Activated gamma-delta T cell treated with anti-CD3 and anti-CD28 coated beads, Interleukin-2, amount 50 U/mL, for 16 hours (primary cell): Measurements from ENCODE around the gene SAMD4B.
A peak's percentile ranks its signal among the peaks of the same experiment; 100 is the strongest.

Experiments
- DNase-seq: peaks from one replicate; pipeline ENCODE4 v3.0.0-alpha.2; 2020; ENCODE audit warnings: low read depth

SAMD4B gene

DNA sequence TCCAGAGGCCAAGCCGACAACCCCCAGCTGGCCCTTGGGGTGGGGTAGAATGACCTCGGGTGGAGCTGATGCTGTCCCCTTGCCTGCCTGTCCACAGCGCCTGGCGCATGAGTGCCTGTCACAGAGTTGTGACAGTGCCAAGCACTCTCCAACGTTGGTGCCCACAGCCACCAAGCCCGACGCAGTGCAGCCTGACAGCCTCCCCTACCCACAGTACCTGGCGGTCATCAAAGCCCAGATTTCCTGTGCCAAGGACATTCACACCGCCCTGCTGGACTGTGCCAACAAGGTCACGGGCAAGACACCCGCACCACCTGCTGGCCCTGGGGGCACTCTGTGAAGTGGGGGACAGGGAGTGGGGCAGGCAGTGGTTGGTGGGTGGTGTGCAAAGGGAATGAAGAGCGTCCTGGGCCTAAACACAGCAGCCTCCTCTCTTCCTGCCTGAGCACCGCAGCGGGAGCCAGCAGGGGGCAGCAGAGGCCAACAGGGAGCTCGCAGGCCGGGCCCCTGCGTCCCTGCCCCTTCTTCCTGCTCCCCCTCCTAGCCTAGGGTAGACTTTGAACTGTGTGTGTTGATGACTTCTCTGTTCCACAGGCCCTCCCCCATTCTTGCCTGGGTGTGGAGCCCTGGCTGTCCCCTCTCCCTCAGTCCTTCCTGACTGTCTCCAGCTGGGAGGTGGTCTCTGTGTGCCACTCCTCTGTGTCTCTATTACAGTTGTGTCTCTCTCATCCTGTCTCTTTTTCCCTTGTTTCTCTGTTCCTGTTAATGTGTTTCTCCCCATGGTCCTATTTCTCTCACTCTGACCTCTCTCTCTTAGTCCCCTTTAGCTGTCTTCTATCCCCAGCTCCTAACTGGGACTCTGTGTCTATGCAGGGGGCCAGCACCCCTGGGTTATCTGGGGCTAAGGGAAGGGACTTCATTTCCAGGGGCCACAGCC is 55.4 kb downstream of the SAMD4B start:
- DNase-seq = peak; percentile 94

DNA sequence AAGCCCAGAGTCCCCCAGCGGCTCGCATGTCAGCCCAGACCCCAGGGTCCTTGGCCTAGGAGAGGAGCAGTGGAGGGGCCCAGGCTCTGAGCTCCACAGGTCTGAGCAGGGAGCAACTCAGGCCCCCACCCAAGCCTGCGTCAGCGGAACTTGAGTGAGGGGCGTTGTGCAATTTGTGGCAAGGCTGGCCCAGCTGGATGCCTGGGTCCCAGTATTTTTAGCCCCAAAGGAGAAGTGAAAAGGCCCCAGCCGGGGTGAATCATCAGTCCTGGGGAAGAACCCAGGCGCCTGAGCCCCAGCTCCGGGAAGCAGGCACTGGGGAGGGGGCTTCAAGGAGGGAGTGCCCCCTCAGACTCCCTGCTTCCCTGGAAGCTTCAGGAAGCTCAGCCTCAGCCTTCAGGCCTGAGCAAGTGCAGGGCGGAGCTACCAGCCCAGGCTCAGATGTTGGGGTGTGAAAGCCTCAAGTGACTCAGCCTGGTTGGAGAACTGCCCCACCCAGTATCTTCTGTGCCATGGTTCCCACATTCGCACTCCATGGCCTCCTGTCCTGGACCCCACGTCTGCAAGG is 56.2 kb downstream of the SAMD4B start:
- no peak for DNase-seq

DNA sequence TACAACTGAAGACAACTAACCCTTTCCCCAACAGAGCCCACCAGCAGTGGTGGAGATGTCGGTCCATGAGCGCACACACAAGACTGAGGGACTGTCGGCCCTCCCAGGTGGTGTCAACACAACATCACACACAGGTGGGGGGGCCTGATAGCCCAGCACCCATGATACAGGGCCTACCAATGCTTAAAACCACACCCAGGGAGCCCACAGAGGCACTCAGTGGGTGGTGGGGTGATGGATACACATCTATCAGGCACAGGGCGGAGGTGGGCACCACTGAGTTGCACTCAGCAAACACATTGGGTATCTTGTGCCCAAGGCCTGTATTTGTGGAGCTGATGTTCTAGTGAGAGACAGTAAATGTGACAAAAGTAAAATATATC is 57.4 kb downstream of the SAMD4B start:
- DNase-seq = no peak

DNA sequence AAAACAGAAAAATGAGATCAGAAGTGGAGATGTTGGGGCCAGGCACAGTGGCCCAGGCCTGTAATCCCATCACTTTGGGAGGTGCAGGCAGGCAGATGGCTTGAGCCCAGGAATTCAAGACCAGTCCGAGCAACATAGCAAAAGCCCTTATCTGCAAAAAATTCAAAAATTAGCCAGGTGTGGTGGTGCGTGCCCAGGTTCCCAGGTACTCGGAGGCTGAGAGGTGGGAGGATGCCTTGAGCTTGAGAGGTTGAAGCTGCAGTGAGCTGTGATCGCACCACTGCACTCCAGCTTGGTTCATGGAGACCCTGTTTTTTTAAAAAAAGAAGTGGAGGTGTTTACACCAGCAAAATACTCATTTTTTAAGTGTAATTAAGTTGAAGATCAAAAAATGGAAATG is 57.8 kb downstream of the SAMD4B start:
- no peak for DNase-seq

DNA sequence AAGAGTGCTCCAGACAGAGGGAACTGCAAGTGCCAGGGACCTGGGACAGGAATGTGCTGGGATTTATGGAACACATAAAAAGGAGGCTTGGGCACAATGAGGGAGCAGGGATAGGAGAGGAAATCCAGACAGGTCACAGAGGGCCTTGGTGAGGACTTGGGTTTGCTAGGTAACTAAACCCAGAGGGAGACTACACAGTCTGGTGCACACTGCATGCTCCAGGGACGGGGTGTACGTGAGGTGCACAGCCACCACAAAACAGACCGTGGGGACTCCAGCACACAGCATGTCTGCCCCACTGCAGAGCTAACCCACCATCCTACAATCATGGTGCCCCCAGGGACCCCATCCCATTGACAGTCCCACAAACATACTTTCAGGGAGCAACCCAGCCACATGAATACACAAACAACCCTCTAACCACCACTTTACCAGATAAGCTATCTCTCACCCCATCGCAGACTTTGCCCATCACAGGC is 58.9 kb downstream of the SAMD4B start:
- no peak for DNase-seq

DNA sequence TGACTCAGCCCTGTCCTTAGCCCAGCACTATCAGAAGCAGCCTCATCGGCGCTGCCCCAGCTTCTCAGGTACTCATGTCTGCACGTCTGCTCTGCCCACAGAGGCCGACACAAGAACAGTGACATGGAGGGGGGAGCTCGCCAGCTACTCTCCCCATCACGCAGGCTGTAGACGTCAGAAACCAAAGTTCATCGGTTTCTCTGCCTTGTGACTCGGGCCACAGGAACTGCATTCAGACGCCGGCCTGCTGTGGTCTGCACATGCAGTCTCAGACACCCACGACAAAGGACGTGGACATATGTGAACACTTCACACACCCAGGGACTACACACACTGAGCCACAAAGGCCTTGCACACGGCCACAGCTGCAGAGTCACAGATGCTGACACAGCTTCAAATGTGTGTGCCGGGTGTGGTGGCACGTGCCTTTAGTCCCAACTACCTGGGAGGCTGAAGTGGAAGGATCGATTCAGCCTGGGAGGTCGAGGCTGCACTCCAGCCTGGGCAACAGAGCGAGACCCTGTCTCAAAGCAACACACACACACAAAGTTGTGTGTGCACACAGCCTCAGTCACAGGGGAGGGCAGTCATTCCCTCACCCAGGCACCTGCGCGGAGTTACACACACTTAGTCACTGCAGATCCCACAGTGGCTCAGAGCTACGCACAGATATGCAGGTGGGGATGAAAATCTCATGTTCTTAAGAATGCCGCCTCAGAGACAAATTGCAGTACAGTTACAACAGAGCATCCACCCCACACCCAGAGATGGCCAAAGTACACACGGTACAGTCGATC is 59.5 kb downstream of the SAMD4B start:
- peak; percentile 75 for DNase-seq

DNA sequence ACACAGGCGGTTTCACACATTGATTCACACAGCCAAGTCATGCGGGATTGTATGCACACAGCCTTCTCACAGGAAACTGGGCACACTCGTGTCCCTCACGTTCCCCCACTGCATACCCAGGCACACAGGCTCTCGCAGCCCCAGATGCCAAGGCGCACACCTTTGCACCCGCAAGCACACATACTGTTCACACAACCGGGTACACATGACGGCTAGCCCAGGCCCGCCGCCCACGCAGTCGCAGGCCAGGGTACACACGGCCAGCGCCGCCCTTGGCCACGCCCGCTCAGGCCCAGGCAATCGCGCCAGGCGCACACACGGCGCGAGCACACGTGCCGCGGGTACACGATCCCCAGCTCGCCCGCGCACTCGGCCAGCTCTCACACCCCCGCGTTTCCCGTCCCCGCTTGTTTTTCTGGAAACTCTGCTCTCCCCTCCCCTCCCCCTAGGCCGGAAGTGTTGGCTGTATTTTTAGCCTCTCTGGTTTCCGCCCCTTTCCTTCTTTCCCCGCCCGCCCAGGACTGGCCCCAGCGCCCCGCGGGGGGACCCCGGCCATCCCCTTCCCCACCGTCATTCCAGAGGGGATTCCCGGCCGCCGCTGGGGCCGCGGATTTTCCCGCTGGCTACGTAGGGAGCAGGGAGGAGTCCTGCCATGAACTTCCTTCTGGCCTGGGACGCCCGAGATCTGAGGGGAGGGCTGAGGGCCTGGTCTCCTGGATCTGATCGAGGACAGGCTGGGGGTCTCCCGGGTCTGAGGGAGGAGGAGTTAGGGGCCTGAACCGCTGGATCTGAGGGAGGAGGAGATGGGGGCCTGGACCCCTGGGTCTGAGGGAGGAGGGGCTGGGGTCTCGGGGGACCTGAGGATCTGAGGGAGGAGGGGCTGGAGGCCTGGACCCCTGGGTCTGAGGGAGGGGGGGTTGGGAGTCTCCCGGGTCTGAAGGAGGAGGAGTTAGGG is 60.4 kb downstream of the SAMD4B start:
- DNase-seq = peak; percentile 78

DNA sequence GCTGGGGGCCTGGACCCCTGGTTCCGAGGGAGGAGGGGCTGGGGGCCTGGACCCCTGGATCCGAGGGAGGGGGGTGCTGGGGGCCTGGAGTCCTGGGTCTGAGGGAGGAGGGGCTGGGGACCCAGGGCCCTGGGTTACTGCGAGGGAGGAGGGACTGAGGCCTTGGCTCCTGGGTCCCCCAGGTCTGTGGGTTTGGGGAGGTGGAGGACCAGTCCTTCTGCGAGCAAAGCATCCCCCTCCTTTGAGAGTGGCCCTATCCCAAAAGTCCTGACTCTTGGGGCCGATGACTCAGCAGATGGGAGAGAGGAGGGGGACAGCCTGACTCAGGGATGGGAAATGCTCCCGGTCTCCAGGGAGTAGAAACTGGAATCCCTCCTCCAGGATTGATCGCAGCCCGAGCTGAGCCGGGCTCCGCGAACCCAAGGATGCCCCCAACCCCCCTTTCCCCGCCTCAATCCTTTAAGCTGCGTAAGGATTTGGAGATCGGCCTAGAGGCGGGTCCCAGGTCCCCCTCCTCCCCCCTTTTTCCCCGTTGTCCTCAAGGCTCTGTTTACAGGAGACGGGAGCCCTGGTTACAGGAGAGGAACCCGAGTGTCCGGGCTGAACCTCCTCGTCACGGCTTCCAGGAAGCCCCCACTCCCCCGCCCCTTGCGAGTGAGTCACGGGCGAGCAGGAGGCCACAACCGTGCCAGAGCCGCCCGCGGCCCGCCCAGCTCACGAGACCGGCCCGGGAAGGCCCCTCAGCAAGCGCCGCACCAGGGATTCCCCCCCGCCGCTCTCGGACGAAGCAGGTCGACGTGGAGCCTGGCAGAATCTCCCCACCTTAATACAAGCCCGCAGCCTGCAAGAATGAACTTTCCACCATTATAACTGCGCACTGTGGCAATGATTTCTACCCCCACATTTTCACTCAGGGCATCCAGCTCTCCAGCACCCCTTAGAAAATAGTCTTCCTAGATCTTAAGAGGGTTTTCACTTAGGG is 61.4 kb downstream of the SAMD4B start:
- DNase-seq = peak; percentile 96

DNA sequence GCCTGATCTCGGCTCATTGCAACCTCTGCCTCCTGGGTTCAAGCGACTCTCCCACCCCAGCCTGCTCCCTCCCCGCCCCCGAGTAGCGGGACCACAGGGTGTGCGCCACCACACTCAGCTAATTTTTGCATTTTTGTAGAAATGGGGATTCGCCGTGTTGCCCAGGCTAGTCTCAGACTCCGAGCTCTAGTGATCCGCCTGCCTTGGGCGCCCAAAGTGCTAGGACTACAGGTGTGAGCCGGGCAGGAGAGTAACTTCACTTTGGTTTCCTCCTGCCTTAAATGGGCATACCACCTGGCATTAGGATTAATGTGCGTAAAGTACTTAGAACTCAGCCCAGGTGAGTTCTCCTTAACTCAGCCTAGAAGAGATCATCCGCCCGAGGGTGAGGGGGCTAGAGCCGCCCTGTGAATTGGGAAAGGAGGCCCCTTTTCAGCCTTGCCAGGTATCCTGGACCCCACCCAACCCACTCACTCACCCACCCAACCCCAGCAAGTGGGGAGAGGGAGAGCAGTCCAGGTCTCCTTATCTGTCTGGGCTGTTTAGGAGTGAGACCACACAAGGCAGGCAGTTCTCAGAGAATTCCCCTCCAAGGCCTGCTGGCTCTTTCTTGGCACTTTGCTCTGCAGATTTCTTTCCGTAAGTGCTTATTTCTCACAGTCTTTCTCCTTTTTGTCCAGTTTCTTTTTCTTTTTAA is 63.2 kb downstream of the SAMD4B start:
- DNase-seq = no peak

DNA sequence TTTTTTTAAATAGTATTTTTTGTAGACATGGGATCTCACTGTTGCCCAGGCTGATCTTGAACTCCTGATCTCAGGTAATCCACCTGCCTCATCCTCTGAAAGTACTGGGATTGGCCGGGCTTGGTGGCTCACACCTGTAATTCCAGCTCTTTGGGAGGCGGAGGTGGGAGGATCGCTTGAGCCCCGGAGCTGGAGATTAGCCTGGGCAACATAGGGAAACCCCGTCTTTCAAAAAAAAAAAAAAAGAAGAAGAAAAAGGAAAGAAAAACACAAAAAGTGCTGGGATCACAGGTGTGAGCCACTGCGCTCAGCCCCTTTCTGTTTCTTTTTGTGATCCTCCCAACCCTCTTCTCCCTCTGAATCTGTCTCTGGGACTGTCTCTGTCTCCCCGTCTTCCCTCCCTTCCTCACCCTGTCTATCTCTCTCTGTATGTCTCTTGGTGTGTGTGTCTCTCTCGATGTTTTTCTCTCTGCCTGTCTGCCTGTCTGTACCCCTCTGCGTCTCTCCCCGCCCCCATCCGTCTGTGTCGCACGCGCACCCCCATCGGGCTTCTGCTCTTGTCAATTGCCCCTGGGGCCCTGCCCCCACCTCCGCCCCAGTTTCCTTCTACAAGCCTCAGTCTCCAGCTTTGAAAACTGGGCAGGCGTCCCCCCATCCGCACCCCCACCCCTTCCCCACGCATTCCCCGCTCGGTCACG is 63.9 kb downstream of the SAMD4B start:
- DNase-seq = peak; percentile 73

DNA sequence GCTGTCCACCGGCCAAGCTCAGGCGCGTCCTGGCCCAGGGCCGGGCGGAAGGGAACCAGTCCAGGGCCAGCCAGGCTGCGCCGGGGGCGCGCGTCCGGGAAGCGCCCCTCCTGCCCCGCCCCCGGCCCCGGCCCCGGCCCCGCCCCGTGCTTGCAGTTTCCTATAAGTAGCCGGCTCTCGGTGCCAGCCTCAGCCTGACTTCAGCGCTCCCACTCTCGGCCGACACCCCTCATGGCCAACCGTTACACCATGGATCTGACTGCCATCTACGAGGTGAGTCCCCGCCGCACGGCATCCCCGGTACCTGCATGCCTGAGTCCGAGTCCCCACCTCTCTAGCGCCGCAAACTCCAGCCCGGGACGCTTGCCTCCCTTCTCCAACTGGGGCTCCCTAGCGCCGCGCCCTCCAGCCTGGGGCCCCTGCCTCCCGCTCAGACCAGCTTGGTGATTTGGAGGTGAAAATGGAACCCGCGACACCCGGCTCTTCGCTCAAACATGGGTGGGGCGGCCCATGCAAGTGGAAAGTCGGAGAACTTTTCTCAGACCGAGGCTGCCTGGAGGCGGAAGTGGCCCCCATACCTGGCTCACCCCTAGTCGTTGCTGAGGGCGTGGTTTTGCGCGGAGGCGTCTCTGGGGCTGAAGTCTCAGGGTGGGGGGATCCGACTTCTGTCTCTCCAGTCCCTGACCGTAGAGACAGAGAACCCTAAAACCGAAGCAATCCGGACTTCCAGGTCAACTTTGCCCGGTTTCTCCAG is 64.6 kb downstream of the SAMD4B start, which contains the start of gene ZFP36:
TSS of gene ZFP36 (plus strand) at position 192 of the 754 bp plus-strand sequence. CDS start at position 250, 58 bp downstream.
- peak; percentile 81 for DNase-seq

DNA sequence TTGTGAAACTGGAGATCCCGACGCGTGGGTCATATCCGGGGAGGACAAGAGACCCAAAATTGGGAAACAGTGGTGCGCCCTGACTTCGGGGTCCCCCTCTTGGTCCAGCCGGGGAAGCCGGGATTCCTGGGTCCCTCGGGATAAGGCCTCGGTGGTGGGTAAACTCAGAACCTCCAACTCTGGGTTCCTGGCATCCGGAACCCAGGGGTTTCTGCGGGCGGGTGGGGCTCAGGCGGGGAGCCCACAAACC is 65.1 kb downstream of the SAMD4B start:
- DNase-seq = no peak

DNA sequence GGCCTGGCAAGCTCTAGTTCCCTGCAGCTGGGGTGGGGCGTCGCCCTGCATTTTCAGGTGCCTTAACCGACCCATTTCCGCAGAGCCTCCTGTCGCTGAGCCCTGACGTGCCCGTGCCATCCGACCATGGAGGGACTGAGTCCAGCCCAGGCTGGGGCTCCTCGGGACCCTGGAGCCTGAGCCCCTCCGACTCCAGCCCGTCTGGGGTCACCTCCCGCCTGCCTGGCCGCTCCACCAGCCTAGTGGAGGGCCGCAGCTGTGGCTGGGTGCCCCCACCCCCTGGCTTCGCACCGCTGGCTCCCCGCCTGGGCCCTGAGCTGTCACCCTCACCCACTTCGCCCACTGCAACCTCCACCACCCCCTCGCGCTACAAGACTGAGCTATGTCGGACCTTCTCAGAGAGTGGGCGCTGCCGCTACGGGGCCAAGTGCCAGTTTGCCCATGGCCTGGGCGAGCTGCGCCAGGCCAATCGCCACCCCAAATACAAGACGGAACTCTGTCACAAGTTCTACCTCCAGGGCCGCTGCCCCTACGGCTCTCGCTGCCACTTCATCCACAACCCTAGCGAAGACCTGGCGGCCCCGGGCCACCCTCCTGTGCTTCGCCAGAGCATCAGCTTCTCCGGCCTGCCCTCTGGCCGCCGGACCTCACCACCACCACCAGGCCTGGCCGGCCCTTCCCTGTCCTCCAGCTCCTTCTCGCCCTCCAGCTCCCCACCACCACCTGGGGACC is 65.6 kb downstream of the SAMD4B start:
- DNase-seq = no peak

DNA sequence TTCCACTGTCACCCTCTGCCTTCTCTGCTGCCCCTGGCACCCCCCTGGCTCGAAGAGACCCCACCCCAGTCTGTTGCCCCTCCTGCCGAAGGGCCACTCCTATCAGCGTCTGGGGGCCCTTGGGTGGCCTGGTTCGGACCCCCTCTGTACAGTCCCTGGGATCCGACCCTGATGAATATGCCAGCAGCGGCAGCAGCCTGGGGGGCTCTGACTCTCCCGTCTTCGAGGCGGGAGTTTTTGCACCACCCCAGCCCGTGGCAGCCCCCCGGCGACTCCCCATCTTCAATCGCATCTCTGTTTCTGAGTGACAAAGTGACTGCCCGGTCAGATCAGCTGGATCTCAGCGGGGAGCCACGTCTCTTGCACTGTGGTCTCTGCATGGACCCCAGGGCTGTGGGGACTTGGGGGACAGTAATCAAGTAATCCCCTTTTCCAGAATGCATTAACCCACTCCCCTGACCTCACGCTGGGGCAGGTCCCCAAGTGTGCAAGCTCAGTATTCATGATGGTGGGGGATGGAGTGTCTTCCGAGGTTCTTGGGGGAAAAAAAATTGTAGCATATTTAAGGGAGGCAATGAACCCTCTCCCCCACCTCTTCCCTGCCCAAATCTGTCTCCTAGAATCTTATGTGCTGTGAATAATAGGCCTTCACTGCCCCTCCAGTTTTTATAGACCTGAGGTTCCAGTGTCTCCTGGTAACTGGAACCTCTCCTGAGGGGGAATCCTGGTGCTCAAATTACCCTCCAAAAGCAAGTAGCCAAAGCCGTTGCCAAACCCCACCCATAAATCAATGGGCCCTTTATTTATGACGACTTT is 66.4 kb downstream of the SAMD4B start:
- DNase-seq = no peak

DNA sequence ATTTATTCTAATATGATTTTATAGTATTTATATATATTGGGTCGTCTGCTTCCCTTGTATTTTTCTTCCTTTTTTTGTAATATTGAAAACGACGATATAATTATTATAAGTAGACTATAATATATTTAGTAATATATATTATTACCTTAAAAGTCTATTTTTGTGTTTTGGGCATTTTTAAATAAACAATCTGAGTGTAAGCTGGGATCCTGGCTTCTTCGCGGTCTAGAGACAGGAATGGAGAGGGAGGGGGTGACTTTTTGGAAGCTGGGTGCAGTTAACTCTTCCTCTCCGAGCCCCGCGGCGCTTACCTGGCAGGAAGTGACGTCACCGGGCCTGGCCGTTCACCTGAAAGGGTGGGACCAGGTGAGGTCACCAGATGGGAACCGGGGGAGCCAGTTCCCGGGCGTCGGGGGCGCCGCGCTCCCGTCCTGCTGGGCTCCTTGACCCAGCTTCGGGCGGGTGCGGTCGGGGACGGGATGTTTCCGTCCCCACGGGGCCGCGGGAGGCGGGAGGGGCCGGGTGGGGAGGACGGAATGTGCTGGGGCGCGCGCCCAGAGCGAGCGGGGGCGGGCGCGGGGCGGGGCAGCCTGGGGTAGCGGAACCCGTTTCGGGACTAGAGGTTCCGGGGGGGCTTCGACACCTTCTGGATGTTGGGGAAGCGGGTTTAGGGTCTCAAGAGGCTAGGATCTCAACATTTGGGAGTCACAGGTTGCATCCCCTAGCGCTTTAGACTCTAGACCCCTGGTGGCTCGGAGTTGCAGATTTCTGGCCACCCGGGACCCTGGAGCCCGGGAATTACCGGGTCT is 67.2 kb downstream of the SAMD4B start:
- DNase-seq = peak; percentile 64
